NAMALWA (cell line): ENCODE data around the gene SLCO2B1.

Experiments used
- DNase-seq: peaks from one replicate; pipeline ENCODE4 v3.0.0-alpha.2; 2015; ENCODE audit warnings: low spot score

The SLCO2B1 gene

GRCh38 chr11:75194147-75194546, 43.2 kb downstream of the SLCO2B1 start:
- DNase-seq: no peak

- no peak for DNase-seq
These were observed 44.5 kb downstream of the SLCO2B1 start for GRCh38 chr11:75195167-75195962.

GRCh38 chr11:75196426-75196825, 45.5 kb downstream of the SLCO2B1 start:
- DNase-seq: no peak

GRCh38 chr11:75197512-75198277, 46.8 kb downstream of the SLCO2B1 start:
- DNase-seq: no peak

GRCh38 chr11:75198278-75198973, 47.5 kb downstream of the SLCO2B1 start:
- no peak for DNase-seq

- no peak for DNase-seq
These were observed 48.6 kb downstream of the SLCO2B1 start for GRCh38 chr11:75199412-75199955.

GRCh38 chr11:75200051-75200450, 49.1 kb downstream of the SLCO2B1 start:
- DNase-seq: no peak

- no peak for DNase-seq
These were observed 49.6 kb downstream of the SLCO2B1 start for GRCh38 chr11:75200531-75200930.

- no peak for DNase-seq
These were observed 50.9 kb downstream of the SLCO2B1 start for GRCh38 chr11:75201771-75202170.

- DNase-seq: no peak
These were observed 51.3 kb downstream of the SLCO2B1 start for GRCh38 chr11:75202195-75202594.

GRCh38 chr11:75203138-75203537, 52.2 kb downstream of the SLCO2B1 start:
- no peak for DNase-seq

GRCh38 chr11:75203641-75204011, 52.7 kb downstream of the SLCO2B1 start:
- no peak for DNase-seq

GRCh38 chr11:75204012-75204674, 53.2 kb downstream of the SLCO2B1 start:
- DNase-seq: no peak

GRCh38 chr11:75204685-75205563, 54.0 kb downstream of the SLCO2B1 start:
- peak; percentile 79 for DNase-seq

GRCh38 chr11:75205564-75206020, 54.7 kb downstream of the SLCO2B1 start:
- DNase-seq: no peak

- no peak for DNase-seq
These were observed 57.5 kb downstream of the SLCO2B1 start for GRCh38 chr11:75208446-75208845.

GRCh38 chr11:75212411-75212810, 61.5 kb downstream of the SLCO2B1 start:
- no peak for DNase-seq

GRCh38 chr11:75214411-75214821, 63.5 kb downstream of the SLCO2B1 start:
- DNase-seq: peak; percentile 65

GRCh38 chr11:75214843-75215242, 63.9 kb downstream of the SLCO2B1 start:
- no peak for DNase-seq

GRCh38 chr11:75219869-75220268, 69.0 kb downstream of the SLCO2B1 start:
- DNase-seq: no peak
